NCI-H748 (cell line): ENCODE measurements around the gene LRRC19.

Experiments
- DNase-seq: peaks from one replicate; lab custom pipeline; 2025; ENCODE audit not compliant: unreplicated experiment; lab: John Stamatoyannopoulos, UW

Gene LRRC19, protein sequence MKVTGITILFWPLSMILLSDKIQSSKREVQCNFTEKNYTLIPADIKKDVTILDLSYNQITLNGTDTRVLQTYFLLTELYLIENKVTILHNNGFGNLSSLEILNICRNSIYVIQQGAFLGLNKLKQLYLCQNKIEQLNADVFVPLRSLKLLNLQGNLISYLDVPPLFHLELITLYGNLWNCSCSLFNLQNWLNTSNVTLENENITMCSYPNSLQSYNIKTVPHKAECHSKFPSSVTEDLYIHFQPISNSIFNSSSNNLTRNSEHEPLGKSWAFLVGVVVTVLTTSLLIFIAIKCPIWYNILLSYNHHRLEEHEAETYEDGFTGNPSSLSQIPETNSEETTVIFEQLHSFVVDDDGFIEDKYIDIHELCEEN

DNA sequence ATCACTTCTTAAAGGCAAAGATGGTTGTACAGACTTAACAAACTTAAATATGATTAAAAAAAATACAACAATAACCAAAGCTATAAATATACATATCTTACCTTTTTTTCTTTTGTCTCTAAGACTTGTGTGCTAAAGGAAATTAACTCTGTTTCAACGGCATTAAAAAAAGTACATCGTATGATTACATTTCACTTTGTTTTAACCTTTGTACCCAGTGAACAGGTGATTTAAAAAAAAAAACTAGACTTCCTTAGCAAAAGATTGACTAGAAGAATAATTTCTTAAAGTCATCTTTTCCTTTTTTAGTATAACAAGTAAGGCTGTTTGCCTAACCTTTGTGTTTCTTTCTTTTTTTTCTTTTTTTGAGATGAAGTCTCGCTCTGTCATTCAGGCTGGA lies at the start of gene LRRC19:
Gene LRRC19 (minus strand): TSS at position 182 of the 400 bp plus-strand sequence. CDS start 5,978 bp downstream, outside the sequence.
- DNase-seq = no peak

DNA sequence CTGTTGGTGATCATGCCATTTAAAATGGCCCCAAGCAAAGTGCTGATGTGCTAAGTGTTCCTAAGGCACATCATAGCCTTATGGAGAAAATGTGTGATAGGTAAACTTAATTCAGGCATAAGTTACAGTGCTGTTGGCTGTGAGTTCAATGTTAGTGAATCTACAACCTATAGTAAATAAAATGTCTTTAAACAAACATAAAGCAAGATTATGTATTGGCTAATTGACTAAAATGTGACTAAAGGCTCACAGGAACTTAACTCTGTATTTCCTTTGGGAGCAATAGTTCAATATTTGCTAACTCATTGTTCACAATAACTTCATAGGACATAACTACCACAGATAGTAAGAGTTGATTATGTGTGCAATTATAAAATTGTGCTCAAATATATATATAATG lies 49.4 kb upstream of the LRRC19 start:
- no peak for DNase-seq

DNA sequence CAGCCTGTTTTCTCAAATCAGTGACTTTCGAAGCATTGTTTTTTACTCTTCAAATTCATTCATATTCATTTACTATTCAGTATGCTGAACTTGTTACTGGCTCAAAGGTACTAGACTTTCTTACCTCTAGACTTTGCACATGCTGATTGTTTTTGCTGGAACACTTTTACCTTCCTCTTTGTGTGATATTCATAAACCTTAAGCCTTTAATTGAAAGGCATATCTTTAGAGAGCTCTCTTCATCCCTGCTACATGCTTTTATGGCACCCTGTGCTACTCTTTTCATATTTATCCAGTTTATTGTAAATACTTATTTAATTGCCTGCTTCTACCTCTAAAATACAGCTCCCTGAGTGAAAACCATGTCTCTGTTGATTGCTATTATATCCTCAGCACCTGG lies 48.7 kb upstream of the LRRC19 start:
- no peak for DNase-seq

DNA sequence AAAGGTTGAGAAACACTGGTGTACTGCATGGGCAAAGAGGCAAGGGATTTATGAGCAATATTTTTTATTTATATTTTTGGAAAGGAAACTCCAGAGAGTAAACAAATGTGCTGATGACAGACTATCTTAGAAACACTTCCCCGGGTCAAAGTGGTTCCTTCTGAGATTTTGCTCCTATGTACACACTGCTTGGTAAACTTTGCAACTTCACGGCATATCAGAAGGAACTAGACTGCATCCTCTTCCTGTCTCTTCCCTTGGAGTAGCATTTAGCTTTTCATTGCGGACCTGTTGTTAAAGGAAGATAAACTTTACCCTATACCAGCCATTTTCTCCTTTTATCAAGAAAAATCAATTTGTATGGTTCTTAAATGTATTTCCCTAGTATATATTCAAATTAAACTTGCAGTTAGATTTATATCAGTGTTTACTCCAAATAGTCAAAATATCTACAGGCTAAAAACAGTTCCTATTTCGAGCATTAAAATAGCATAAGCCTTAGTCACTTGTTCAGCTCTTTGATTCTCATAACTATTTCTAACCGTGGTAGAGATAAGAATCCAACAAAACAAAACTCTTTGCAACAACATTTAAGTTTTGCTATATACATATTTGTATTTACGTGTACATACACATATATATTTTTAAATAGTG lies 48.0 kb upstream of the LRRC19 start:
- no peak for DNase-seq

DNA sequence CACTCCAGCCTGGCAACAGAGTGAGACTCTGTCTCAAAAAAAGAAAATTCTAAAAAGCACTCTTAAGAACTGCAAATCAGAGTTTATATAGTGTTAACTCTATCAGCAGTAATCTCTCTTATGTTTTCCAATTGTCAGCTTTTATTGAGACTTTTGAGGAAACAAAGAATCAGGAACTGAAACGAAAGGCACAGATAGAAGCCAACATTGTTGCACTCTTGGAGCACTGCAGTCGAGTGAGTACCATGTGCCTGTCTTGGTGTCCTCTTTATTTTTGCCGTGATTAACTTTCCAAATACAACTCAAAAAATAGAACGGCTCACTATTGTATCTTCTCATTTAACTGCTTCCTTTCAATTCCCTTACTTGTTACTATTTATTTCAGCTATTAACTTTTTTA lies 41.7 kb upstream of the LRRC19 start:
- DNase-seq = no peak

DNA sequence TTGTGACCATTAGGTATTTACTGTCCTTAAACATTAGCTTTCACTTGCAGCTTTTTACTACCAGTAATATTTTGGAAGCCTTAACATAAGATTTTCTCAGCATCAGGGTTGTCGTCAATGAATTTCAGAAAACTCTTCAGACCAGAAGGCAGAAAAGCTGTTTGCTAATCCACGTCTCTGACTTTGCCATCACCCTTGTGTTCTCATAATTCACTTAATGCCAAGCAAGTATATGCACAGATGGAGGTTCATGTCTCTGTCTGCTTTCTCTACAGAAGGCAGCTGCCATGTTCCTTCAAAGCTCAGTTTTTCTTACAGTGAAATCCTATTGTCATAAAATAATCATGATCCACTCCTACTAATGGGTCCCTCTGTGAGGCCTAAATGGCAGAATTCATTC lies 37.7 kb upstream of the LRRC19 start:
- no peak for DNase-seq

DNA sequence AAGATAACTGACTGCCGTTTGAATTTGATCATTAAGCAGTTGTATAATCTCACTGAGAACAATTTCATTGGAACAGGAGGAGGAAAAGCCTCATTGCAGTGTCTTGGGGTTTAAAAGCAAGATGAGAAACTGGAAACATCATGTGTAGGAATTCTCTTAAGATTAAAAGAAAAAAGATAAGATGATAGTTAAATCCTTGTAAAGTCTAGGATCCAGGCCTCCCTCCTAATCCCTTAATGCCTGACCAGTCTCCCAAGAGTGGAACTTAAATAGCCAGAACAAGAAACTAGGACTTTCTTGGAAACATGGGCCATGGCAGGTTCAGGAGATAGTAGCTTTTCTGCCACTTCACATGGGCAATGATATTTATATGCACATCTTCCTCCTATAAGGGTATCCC lies 37.0 kb upstream of the LRRC19 start:
- DNase-seq = no peak

DNA sequence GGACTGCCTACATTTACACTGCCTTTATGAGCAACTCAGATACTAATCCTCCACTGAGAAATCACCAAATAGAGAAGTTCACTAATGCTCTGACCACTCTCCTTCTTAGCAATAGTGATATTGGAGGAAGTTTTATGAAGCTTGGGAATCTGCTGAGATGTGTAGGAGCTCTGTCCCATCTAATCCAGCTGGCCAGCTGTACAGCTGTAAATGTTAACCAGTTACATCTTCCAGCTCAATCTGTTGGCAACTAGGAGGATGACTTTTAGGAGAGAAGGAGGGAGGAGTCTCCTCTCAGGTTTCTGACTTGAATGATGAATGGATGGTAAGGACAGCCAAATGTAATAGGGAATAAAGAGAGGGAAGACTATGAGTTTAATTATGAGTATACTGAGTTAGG lies 36.3 kb upstream of the LRRC19 start:
- DNase-seq = no peak

DNA sequence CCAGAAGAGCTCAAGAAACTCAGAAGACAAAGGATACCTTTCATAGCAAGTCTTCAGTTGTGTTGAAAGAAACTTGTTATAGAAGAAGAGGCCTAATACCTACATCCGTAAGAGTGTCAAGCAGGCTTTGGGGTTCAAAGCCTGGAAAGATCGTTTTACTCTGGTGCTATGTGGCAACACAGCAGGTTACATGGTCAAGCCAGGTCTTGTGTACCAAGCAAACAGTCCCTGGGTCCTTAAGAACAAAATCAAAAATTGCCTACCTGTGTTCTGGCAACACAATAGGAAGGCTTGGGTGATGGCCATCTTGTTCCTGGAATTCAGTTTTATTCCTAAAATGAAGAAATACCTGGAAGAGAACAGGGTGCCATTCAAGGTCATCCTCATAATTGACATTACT lies 32.0 kb upstream of the LRRC19 start:
- no peak for DNase-seq

DNA sequence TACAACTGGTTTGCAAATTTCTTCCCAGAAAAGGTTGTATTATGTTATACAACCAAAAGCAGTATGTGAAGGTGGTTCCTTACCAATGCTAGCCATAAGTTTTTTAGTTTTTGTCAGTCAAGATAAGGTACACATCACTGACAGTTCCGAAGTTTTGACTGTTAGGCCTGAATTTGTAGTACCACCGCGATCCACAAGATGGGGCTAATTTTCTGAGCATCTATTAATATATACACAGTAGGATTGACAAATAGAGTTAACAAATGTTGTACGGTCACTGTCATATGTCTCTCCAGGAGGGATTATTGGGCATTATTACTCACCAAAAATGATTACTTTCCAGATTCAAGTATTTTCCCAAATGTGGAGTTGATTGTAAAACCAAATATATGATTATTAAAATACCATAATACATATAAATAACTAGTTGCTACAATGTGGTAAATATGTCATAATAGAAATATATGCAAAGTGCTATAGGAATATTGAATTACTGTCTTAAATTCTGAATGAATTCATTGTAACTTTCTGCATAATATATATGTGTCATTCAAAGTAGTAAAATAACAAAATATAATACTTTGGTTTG lies 28.4 kb upstream of the LRRC19 start:
- DNase-seq = peak; percentile 45

DNA sequence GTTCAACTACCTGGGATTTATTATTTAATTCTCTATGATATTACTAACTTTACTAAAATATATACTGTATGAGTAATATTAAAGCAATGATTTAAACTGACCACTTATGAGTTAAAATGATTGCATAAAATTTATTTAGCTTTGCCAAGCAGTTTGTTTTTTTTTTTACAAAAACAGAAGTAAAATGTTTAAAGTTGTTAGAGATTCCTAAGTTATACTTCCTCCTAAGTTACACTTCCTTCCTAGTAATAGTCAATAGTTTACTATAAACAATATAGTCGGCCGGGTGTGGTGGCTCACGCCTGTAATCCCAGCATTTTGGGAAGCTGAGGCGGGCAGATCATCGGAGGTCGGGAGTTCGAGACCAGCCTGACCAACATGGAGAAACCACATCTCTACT lies 23.7 kb upstream of the LRRC19 start:
- DNase-seq = no peak

DNA sequence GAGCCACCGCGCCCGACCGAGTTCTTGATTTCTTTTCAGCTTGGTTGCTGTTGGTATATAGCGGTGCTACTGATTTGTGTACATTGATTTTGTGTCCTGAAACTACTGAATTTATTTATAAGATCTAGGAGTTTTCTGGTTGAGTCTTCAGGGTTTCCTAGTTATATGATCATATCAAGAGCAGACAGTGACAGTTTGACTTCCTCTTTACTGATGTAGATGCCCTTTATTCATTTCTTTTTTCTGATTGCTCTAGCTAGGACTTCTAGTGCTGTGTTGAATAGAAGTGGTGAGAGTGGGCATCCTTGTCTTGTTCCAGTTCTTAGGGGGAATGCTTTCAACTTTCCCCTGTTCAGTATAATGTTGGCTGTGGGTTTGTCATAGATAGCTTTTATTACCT lies 17.4 kb upstream of the LRRC19 start:
- DNase-seq = no peak

DNA sequence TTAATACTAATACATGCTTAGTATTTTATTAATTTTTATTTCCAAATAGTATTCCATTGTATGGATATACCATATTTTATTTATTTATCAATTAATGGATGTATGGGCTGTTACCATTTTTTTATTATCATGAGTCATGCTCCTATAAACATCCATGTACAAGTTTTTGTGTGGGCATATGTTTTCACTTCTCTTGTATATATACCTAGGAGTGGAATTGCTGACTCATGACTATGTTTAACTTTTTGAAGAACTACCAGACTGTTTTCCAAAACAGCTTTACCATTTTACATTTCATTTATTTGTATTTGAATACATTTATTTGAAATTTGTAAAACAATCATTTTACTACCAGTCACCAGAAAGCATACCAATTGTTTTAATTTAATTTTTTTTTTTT lies 14.1 kb upstream of the LRRC19 start:
- no peak for DNase-seq

DNA sequence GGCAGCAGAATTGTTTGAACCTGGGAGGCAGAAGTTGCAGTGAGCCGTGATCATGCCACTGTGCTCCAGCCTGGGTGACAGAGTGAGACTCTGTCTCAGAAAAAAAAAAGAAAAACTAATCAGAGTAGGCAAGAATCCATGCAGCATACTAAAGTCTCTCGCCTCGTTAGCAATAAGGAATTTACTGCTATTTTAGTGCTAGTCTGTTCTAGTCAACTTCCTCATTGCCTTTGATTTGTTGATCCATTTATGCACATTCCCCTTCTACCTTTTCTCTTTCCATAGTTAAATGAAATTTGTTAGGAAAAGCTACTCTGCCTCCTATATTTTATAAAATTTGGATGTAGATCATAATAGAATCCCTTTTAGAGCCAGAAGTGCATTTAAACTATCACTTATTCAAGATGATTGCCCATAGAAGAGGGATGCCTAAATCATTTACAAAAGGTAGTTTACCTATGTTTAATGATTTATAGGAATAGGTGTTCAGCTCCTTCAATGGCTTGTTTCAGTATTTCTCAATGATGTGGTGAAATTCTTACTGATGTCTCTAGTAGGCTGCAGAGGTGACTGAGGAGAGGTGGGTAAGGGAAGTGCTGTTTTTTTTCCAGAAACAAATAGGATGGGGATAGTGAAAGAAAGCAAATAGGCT lies 1.9 kb downstream of the LRRC19 start:
- DNase-seq = no peak

DNA sequence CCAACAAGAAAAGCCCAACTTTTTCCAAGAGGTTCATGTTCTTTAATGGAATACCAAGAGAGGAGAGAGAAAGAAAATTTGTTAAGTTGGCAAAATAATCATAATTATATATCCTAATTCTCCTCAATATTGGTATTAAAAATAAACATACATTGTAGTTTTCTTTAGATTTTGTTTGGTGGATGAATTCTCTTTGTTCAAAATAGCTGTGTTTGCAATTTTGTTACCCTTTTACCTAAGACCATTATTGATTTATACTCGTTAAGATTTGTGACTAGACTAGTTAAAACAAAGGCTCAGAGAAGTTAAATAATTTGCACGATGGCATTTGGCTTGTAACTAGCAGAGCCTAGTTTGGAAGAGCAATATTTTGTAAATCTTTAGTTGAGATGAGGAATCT lies 9.7 kb downstream of the LRRC19 start:
- no peak for DNase-seq

DNA sequence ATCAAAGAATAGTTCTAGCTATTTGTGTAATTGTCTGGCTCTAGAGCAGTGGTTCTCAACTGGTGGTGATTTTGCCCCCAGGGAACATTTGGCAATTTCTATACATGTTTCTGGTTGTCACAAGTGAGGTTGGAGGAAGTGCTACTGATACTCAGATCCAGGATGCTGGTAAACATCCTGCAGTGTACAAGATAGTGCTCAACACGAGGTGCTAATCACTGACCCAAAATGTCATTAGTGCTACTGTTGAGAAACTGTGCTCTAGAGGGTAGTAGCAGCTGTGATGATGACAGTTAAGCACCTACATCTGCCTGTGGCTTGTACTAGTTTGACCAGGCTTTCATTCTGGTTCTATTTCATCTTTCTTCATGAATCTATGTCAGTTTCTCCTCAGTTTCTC lies 22.1 kb downstream of the LRRC19 start:
- no peak for DNase-seq

DNA sequence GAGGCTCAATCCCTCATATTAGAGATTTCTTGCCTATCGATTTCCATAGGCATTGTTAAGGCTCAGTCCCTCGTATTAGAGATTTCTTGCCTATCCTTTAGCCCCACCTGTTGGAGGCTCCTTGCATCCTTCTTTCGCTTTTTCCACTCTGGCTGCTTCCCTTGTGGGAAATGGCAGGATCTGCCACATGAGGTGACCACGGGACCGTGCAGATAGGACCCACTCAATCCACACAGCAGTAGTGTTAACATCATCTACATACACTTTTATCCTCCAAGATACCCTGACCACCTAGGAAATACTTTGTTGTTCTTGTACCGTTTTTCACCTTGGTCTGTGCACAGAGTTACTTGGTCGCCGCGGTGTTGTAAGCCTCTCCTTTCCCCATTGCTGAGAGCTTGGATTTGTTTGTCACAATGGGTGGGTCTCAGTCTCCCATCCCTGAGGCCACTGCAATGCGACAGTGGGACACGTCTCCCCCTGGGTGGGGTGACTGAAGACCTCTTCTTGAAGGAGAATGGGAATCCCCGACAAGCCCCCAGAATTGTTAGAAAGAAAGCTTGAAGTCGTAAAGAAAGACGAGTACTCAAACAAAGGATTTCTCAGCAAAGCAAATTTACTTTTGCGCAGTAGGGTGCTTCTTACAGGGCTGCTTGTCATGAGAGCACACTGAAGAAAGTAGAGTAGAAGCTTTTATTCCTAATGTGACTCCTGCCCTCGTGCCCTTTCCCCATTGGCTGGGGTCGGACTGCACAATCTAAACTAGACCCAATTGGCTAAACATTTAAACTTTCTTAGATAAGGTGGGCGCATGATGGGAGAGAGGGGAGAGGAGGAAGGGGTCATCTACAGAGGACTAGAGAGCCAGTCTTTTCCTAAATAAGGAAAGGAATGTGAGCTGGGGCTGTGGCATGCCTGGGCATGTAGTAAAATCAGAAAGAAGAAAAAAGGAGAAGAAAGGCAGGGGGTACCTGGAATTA lies 29.5 kb downstream of the LRRC19 start:
- DNase-seq = peak; percentile 19

DNA sequence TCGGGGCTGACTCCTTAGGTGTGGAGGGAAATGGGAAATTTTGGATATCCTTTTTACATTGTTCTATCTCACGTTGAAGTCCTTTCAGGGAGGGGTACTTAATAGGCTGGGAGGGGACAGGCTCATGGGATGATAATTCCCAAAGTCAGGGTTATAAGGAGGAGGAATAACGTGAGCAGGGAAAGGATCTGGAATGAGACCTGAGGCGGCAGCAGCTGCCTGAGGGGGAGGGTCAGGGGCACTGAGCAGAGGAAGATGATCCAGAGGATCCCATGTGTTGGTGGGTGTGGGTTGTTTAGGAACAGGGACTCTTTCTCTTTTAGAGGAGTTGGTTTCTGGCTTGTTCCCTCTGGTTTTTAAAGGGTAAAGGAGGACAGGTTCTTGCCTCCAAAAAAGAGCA lies 30.5 kb downstream of the LRRC19 start:
- DNase-seq = no peak

DNA sequence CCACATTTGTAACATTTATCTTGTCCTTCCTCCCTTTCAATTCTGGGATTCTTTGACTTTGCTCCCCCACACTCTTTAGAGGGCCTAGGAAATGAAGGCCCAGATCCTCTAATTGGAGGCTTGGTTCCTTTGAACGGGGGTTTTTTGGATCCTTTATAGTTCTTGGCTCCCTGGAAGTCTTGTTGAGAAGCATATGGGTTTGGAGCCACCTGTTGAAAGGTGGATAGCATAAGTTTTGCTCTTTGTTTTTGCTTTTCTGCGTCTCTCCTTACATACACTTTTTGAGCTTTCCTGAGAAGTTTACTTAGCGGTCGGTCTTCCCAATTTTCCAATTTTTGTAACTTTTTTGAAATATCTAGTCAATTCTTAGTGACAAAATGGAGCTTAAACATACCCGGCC lies 31.5 kb downstream of the LRRC19 start:
- no peak for DNase-seq

DNA sequence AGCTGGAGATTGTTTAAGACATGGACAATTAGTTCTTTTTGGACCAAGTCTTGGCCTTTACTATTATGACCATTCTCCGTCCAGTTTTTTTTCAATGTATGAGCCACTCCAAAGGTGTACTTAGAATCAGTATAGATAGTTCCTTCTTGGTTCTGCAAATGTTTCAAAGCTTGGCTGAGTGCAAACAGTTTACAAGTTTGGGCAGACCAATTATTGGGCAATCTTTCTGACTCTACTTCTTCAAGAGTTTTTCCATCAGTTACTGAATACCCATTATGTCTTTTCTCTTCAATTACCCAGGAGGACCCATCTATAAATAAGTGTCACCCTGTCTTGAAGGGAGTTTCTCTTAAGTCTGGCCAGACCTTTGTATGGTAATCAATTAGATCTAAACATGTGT lies 33.8 kb downstream of the LRRC19 start:
- no peak for DNase-seq

DNA sequence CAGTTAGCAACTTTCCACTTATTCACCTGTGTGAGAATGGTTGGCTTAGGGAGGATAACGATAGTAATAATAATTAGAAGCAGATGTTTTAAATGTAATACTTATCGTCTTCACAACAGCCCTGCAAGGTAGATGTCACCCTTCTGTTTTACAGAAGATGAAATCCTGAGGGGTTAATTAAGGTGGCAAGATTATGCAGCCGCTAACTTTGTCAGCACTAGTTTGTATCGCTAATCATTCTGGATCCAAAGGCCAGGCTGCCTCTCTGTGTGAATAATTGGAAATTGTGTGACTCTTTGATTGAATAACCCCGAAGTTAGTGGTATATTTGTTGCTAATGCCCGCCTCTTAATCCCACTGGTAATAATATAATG lies 48.6 kb downstream of the LRRC19 start:
- peak; percentile 48 for DNase-seq
